ENCODE results near the gene FXYD4. TPM values are rescaled to one million over a fixed set of nuclear protein-coding genes. Genes with fewer than 3 reads are reported as not detected.

Gene FXYD4
- total RNA-seq, 6 experiments from 2014 or later, result not detected

- Mint-ChIP-seq H3K27ac (no peak overlapping the region), H3K36me3 (ENCODE audit: low read depth) (no peaks in the 10 kb centered on the region), H3K4me3 (no peak overlapping the region), H3K4me1 (ENCODE audit: low read depth) (no peaks in the 10 kb centered on the region), H3K27me3 (ENCODE audit: insufficient read depth) (peaks cover 20% of the 10 kb centered on the region), H3K9me3 (no peaks in the 10 kb centered on the region)
- no peak for DNase-seq
- 0 out of 2 replicates have a peak, but pooled peaks have one; percentile 27 for TF ChIP-seq CTCF (IDR thresholded peaks at IDR 0.05)
These were observed 5.5 kb downstream of the FXYD4 start for GRCh38 chr10:43376828-43377423.

- peaks cover 20% of the 10 kb centered on the region for H3K27me3 Mint-ChIP-seq (ENCODE audit: insufficient read depth)
- H3K36me3 Mint-ChIP-seq (ENCODE audit: low read depth), result no peaks in the 10 kb centered on the region
- DNase-seq, result no peak
- no peaks in the 10 kb centered on the region for H3K4me1 Mint-ChIP-seq (ENCODE audit: low read depth)
- H3K4me3 Mint-ChIP-seq, result no peak overlapping the region
- H3K27ac Mint-ChIP-seq, result no peak overlapping the region
- no peaks in the 10 kb centered on the region for H3K9me3 Mint-ChIP-seq
- TF ChIP-seq CTCF (IDR thresholded peaks at IDR 0.05), result no peak; the same call in 1 of the 2 replicates
These were observed 6.0 kb downstream of the FXYD4 start for GRCh38 chr10:43377424-43377883.

GRCh38 chr10:43380610-43381222 is 9.3 kb downstream of the FXYD4 start:
- peaks cover 9% of the 10 kb centered on the region; the same call in 1 of the 2 replicates for H3K27me3 Mint-ChIP-seq (ENCODE audit: insufficient read depth)
- H3K4me3 Mint-ChIP-seq, result no peak overlapping the region
- H3K27ac Mint-ChIP-seq, result no peak overlapping the region
- 0 out of 2 replicates have a peak, but pooled peaks cover 3% of the 10 kb centered on the region for H3K36me3 Mint-ChIP-seq (ENCODE audit: low read depth)
- no peaks in the 10 kb centered on the region for H3K9me3 Mint-ChIP-seq
- no peak for DNase-seq
- peak; percentile 55 for TF ChIP-seq CTCF (IDR thresholded peaks at IDR 0.05)
- peaks cover 12% of the 10 kb centered on the region; the same call in 1 of the 2 replicates for H3K4me1 Mint-ChIP-seq (ENCODE audit: low read depth)

GRCh38 chr10:43383204-43383971 is 12.0 kb downstream of the FXYD4 start:
- no peaks in the 10 kb centered on the region for H3K9me3 Mint-ChIP-seq
- peaks cover 5% of the 10 kb centered on the region; the same call in 1 of the 2 replicates for H3K27me3 Mint-ChIP-seq (ENCODE audit: insufficient read depth)
- no peak overlapping the region for H3K4me3 Mint-ChIP-seq
- H3K36me3 Mint-ChIP-seq (ENCODE audit: low read depth), result peaks cover 24% of the 10 kb centered on the region
- H3K27ac Mint-ChIP-seq, result no peak overlapping the region
- no peak for TF ChIP-seq CTCF (IDR thresholded peaks at IDR 0.05)
- DNase-seq, result no peak
- H3K4me1 Mint-ChIP-seq (ENCODE audit: low read depth), result peaks cover 23% of the 10 kb centered on the region; the same call in 1 of the 2 replicates

GRCh38 chr10:43384252-43385221 is 13.1 kb downstream of the FXYD4 start:
- no peak for TF ChIP-seq CTCF (IDR thresholded peaks at IDR 0.05)
- H3K4me1 Mint-ChIP-seq (ENCODE audit: low read depth), result peaks cover 23% of the 10 kb centered on the region; the same call in 1 of the 2 replicates
- no peaks in the 10 kb centered on the region for H3K9me3 Mint-ChIP-seq
- no peak overlapping the region for H3K27ac Mint-ChIP-seq
- DNase-seq, result no peak
- H3K4me3 Mint-ChIP-seq, result no peak overlapping the region
- peaks cover 29% of the 10 kb centered on the region for H3K36me3 Mint-ChIP-seq (ENCODE audit: low read depth)
- peaks cover 2% of the 10 kb centered on the region; the same call in 1 of the 2 replicates for H3K27me3 Mint-ChIP-seq (ENCODE audit: insufficient read depth)
